Measurements from ENCODE around the gene TRAP1.

The TRAP1 gene

GRCh38 chr16:3759736-3760135 lies 42.4 kb upstream of the TRAP1 start:
- Histone ChIP-seq H3K4me3 (no peak overlapping the region), H3K27ac (no peak overlapping the region)
- DNase-seq (ENCODE audit: low spot score) = no peak
- TF ChIP-seq CTCF (IDR thresholded peaks at IDR 0.05) = no peak

GRCh38 chr16:3756113-3756512 lies 38.8 kb upstream of the TRAP1 start:
- DNase-seq (ENCODE audit: low spot score) = no peak
- no peak for TF ChIP-seq CTCF (IDR thresholded peaks at IDR 0.05)
- no peak overlapping the region for H3K4me3 ChIP-seq
- H3K27ac ChIP-seq = no peak overlapping the region

GRCh38 chr16:3755249-3755648 lies 37.9 kb upstream of the TRAP1 start:
- DNase-seq (ENCODE audit: low spot score) = no peak
- H3K27ac ChIP-seq = no peak overlapping the region
- TF ChIP-seq CTCF (IDR thresholded peaks at IDR 0.05) = no peak

GRCh38 chr16:3754772-3755171 lies 37.4 kb upstream of the TRAP1 start:
- no peak for TF ChIP-seq CTCF (IDR thresholded peaks at IDR 0.05)
- Histone ChIP-seq H3K27ac (no peak overlapping the region), H3K4me3 (no peak overlapping the region)
- no peak for DNase-seq (ENCODE audit: low spot score)

More at GRCh38 chr16:3755249-3755648, 37.9 kb upstream of the TRAP1 start:
- no peak overlapping the region for H3K4me3 ChIP-seq

GRCh38 chr16:3754081-3754703 lies 36.9 kb upstream of the TRAP1 start:
- no peak for TF ChIP-seq CTCF (IDR thresholded peaks at IDR 0.05)
- no peak overlapping the region for H3K27ac ChIP-seq
- no peak for DNase-seq (ENCODE audit: low spot score)
- no peak overlapping the region for H3K4me3 ChIP-seq

GRCh38 chr16:3752984-3753383 lies 35.7 kb upstream of the TRAP1 start:
- TF ChIP-seq CTCF (IDR thresholded peaks at IDR 0.05) = no peak
- no peak for DNase-seq (ENCODE audit: low spot score)
- H3K4me3 ChIP-seq = no peak overlapping the region
- H3K27ac ChIP-seq = no peak overlapping the region

- Histone ChIP-seq H3K27ac (no peak overlapping the region), H3K4me3 (no peak overlapping the region)
- DNase-seq (ENCODE audit: low spot score) = no peak
- TF ChIP-seq CTCF (IDR thresholded peaks at IDR 0.05) = no peak
Observed at GRCh38 chr16:3751878-3752277, 34.6 kb upstream of the TRAP1 start.
